ENCODE measurements around the gene ANKH. TPM values are rescaled to one million over a fixed set of nuclear protein-coding genes. Genes with fewer than 3 reads are reported as not detected.

The ANKH gene
- total RNA-seq, 1 experiment from 2014 or later = 53.2 TPM

- intact Hi-C loops (cut with micrococcal nuclease; ENCODE audit: unreplicated experiment) = no loop called here
- Mint-ChIP-seq H3K4me3 (ENCODE audit: low read depth, unreplicated experiment) (no peak overlapping the region), H3K4me1 (ENCODE audit: low read depth, unreplicated experiment) (peaks cover 16% of the 10 kb centered on the region), H3K36me3 (ENCODE audit: insufficient read depth, unreplicated experiment) (peaks cover 22% of the 10 kb centered on the region), H3K27me3 (ENCODE audit: unreplicated experiment) (no peaks in the 10 kb centered on the region), H3K27ac (ENCODE audit: unreplicated experiment) (no peak overlapping the region), H3K9me3 (ENCODE audit: low read depth, unreplicated experiment) (no peaks in the 10 kb centered on the region)
- TF ChIP-seq CTCF (IDR thresholded peaks at IDR 0.05; ENCODE audit: unreplicated experiment) = no peak
- DNase-seq = no peak
- CTCF ChIA-PET = no interaction called here
- no TSS peak for BruUV-seq (replicated peaks)
These were observed 149.5 kb downstream of the ANKH start for GRCh38 chr5:14721990-14722656.

DNA sequence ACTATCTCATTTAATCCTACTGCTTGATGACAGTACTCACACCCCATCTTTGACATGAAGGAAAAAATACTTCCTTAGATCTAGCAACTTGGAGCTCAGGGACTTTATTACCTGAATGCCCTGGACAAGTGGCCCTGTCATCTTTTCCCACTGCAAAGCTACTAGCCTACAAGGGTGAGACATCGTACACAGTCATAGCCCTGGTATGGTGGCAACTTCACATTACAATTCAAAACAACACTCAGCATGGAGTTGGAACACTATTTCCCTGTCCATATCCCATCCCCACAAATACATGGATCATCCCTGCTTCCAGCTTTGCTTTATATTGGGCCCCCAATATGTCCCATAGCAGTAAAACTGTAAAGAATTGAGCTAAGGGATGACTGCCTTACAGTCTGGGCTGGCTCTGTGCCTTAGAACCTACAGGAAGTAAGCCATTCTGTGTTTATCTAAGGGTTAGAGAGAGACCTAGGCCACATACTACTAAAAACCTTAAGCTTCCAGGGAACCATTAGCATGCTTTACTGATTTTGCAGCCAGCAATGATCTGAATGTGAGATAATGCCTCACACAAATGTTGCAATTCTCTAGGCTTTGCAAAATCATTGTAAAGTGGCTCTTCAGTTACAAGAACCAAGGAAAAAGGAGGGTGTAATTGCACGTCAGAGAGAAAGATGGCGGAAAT is 151.2 kb downstream of the ANKH start:
- no peak overlapping the region for H3K27ac Mint-ChIP-seq (ENCODE audit: unreplicated experiment)
- CTCF ChIA-PET = no interaction called here
- intact Hi-C loops (cut with micrococcal nuclease; ENCODE audit: unreplicated experiment) = no loop called here

DNA sequence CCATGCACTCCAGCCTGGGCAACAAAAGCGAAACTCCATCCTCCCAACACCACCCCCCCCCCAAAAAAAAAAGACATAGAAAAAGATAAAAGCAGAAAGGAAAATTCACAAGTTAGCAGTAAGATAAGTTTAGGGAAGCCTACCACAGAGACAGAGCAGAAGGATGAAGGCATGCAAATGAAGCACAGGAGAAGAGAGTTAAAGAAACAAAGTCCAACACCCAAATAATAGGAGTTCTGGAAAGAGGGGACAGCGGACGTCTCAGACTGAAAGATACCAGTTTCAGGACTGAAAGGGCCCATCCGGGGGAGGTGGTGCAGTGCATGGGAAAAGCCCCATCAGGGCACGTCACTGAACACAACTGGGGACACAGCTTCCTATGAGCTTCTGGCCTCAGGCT is 152.8 kb downstream of the ANKH start:
- H3K4me1 Mint-ChIP-seq (ENCODE audit: low read depth, unreplicated experiment) = no peaks in the 10 kb centered on the region
- no peak for TF ChIP-seq CTCF (IDR thresholded peaks at IDR 0.05; ENCODE audit: unreplicated experiment)
- intact Hi-C loops (cut with micrococcal nuclease; ENCODE audit: unreplicated experiment) = no loop called here
- no peak for DNase-seq
- peaks cover 24% of the 10 kb centered on the region for H3K36me3 Mint-ChIP-seq (ENCODE audit: insufficient read depth, unreplicated experiment)
- CTCF ChIA-PET = no interaction called here
- H3K4me3 Mint-ChIP-seq (ENCODE audit: low read depth, unreplicated experiment) = no peak overlapping the region
- no TSS peak for BruUV-seq (replicated peaks)
- no peak overlapping the region for H3K27ac Mint-ChIP-seq (ENCODE audit: unreplicated experiment)
- no peaks in the 10 kb centered on the region for H3K27me3 Mint-ChIP-seq (ENCODE audit: unreplicated experiment)
- no peaks in the 10 kb centered on the region for H3K9me3 Mint-ChIP-seq (ENCODE audit: low read depth, unreplicated experiment)

More for the DNA sequence above, 151.2 kb downstream of the ANKH start:
- no peak for TF ChIP-seq CTCF (IDR thresholded peaks at IDR 0.05; ENCODE audit: unreplicated experiment)
- Mint-ChIP-seq H3K9me3 (ENCODE audit: low read depth, unreplicated experiment) (no peaks in the 10 kb centered on the region), H3K27me3 (ENCODE audit: unreplicated experiment) (no peaks in the 10 kb centered on the region), H3K4me3 (ENCODE audit: low read depth, unreplicated experiment) (no peak overlapping the region), H3K36me3 (ENCODE audit: insufficient read depth, unreplicated experiment) (peaks cover 24% of the 10 kb centered on the region), H3K4me1 (ENCODE audit: low read depth, unreplicated experiment) (no peaks in the 10 kb centered on the region)
- TSS peak; percentile 7 for BruUV-seq (replicated peaks)
- DNase-seq = no peak

GRCh38 chr5:14716755-14717752 is 154.5 kb downstream of the ANKH start:
- DNase-seq = no peak
- Mint-ChIP-seq H3K4me3 (ENCODE audit: low read depth, unreplicated experiment) (no peak overlapping the region), H3K36me3 (ENCODE audit: insufficient read depth, unreplicated experiment) (peaks cover 31% of the 10 kb centered on the region), H3K4me1 (ENCODE audit: low read depth, unreplicated experiment) (no peaks in the 10 kb centered on the region), H3K27ac (ENCODE audit: unreplicated experiment) (no peak overlapping the region), H3K27me3 (ENCODE audit: unreplicated experiment) (no peaks in the 10 kb centered on the region), H3K9me3 (ENCODE audit: low read depth, unreplicated experiment) (no peaks in the 10 kb centered on the region)
- CTCF ChIA-PET = no interaction called here
- intact Hi-C loops (cut with micrococcal nuclease; ENCODE audit: unreplicated experiment) = no loop called here
- BruUV-seq (replicated peaks) = no TSS peak
- TF ChIP-seq CTCF (IDR thresholded peaks at IDR 0.05; ENCODE audit: unreplicated experiment) = no peak
